T-cell (primary cell): Measurements from ENCODE around the gene TXN2. TPM values are rescaled to one million over a fixed set of nuclear protein-coding genes. Genes with fewer than 3 reads are reported as not detected.

ENCODE experiments used
- ATAC-seq, 4 experiments: fragments of 200-7000 bp in 3 of 4; fragments of 150-1000 bp in 1 of 4; cut with Tn5 transposase; replicated peaks in 1 of 4; 1 replicate in 3 of 4; 2 replicates in 1 of 4; pipeline ENCODE4 v1.10.0; 2021; ENCODE audit warnings: moderate library complexity in 3 of 4, mild to moderate bottlenecking in 2 of 4, moderate number of reproducible peaks in 1 of 4
- CTCF ChIA-PET, 2 donors: fragments of 300-600 bp; sonication (Branson Sonifier 250); formaldehyde crosslinking; loops; one replicate each; lab custom pipeline; 2022; ENCODE audit warnings: antibody characterized with exemption in 2 of 2; lab: Charles Lee
- POLR2A ChIA-PET, 2 donors: fragments of 300-600 bp; sonication (Branson Sonifier 250); formaldehyde crosslinking; loops; one replicate each; lab custom pipeline; 2022; ENCODE audit warnings: antibody characterized with exemption in 2 of 2; lab: Charles Lee
- DNase-seq, 35 experiments: peaks; one replicate each; pipeline versions ENCODE4 v3.0.0 to v3.0.0-alpha.2; 2013 to 2023
- H3K27ac ChIP-seq: one replicate; pipeline ENCODE4 v1.5.1; 2013; ENCODE audit warnings: low read length
- H3K27me3 ChIP-seq, 2 experiments: replicated peaks in 1 of 2; 1 replicate in 1 of 2; 2 replicates in 1 of 2; pipeline versions ENCODE4 v1.6.1 to v1.7.0; 2013; ENCODE audit warnings: low read length in 1 of 2, mixed read lengths in 1 of 2; ENCODE audit not compliant: control insufficient read depth in 2 of 2, insufficient read depth in 2 of 2; ENCODE audit errors: extremely low read depth in 1 of 2
- H3K36me3 ChIP-seq, 2 donors: 1 replicate in 1 of 2; 2 replicates in 1 of 2; pipeline versions ENCODE4 v1.6.1 to v1.7.0; 2013; ENCODE audit warnings: low read length in 1 of 2; ENCODE audit not compliant: control insufficient read depth in 2 of 2, insufficient read depth in 1 of 2; ENCODE audit errors: extremely low read depth in 1 of 2
- H3K4me1 ChIP-seq, 2 experiments: 1 replicate in 1 of 2; 2 replicates in 1 of 2; pipeline versions ENCODE4 v1.6.1 to v1.7.0; 2013; ENCODE audit warnings: low read length in 2 of 2, mixed read lengths in 1 of 2; ENCODE audit not compliant: insufficient read depth in 2 of 2, control insufficient read depth in 1 of 2; ENCODE audit errors: extremely low read depth in 1 of 2
- H3K4me3 ChIP-seq, 2 donors: 1 replicate in 1 of 2; 2 replicates in 1 of 2; pipeline versions ENCODE4 v1.5.1 to v1.7.0; 2013; ENCODE audit warnings: mild to moderate bottlenecking in 2 of 2, low read length in 1 of 2, moderate library complexity in 1 of 2; ENCODE audit not compliant: control insufficient read depth in 1 of 2; ENCODE audit errors: extremely low read depth in 1 of 2
- H3K9me3 ChIP-seq: 2 replicates; pipeline ENCODE4 v1.7.0; 2013
- H3K27ac Mint-ChIP-seq, 2 donors: one replicate each; pipeline ENCODE4 v1.8.0; 2020 to 2021; ENCODE audit warnings: mild to moderate bottlenecking in 2 of 2, mixed read lengths in 2 of 2
- H3K27me3 Mint-ChIP-seq, 2 donors: one replicate each; pipeline ENCODE4 v1.8.0; 2021 to 2022; ENCODE audit warnings: mixed read lengths in 2 of 2
- H3K36me3 Mint-ChIP-seq: one replicate; pipeline ENCODE4 v1.8.0; 2021; ENCODE audit warnings: mixed read lengths
- H3K4me1 Mint-ChIP-seq, 3 donors: one replicate each; pipeline ENCODE4 v1.8.0; 2020 to 2022; ENCODE audit warnings: mixed read lengths in 3 of 3, mild to moderate bottlenecking in 1 of 3
- H3K4me3 Mint-ChIP-seq, 3 donors: one replicate each; pipeline ENCODE4 v1.8.0; 2020 to 2022; ENCODE audit warnings: mild to moderate bottlenecking in 3 of 3, mixed read lengths in 3 of 3, moderate library complexity in 3 of 3
- H3K9me3 Mint-ChIP-seq, 3 donors: one replicate each; pipeline ENCODE4 v1.8.0; 2020 to 2022; ENCODE audit warnings: mixed read lengths in 3 of 3
- WGBS: methylation state at CpG from one replicate; pipeline ENCODE4 v1.1.5; 2013; ENCODE audit warnings: missing lambda C conversion rate; ENCODE audit not compliant: insufficient coverage; 5-methylcytosine and 5-hydroxymethylcytosine counted together
- total RNA-seq, 35 experiments: library from RNA in 6 of 35; stranded (reverse) in 6 of 35; fragments of 120-200 nt in 1 of 35; gene quantifications; one replicate each; pipeline versions ENCODE4 v1.2.1 to v1.2.4 and lab custom pipeline; 2013 to 2026

Gene TXN2
- total RNA-seq (10 to 100 TPM; 36.9 to 47.6 (median 45.4) TPM), total RNA-seq (lab: John Stamatoyannopoulos, UW) (10.3 to 77.6 (median 21.8) reads per million in 29 experiments)
- 22.4 TPM for total RNA-seq (2013)

GRCh38 chr22:36481393-36482168, at the start of gene TXN2:
TSS of gene TXN2 (minus strand) at chr22:36481640. CDS start at chr22:36480837, 803 bp downstream.
- H3K4me3 ChIP-seq: peak within 1 kb of the TSS; percentile 75 to 85
- H3K4me1 ChIP-seq: peaks cover 7 to 26% of the 10 kb centered on the region in 2 experiments
- Mint-ChIP-seq H3K27me3 (no peaks in the 10 kb centered on the region), H3K9me3 (no peaks in the 10 kb centered on the region), H3K4me1 (peaks cover 13 to 25% (median 23%) of the 10 kb centered on the region in 3 donors), H3K4me3 (peak within 1 kb of the TSS; percentile 86 to 97 (median 89)), H3K36me3 (peaks cover 7% of the 10 kb centered on the region), H3K27ac (peak within 1 kb of the TSS; percentile 91 to 92)
- H3K27me3 ChIP-seq: no peaks in the 10 kb centered on the region
- peak; percentile 84 to 88 (median 85) for ATAC-seq
- no peaks in the 10 kb centered on the region for H3K9me3 ChIP-seq
- ChIA-PET CTCF (interaction anchor here (0.5 to 1.0 kb wide), 6 partner anchors 10 to 717 kb away, joined by 3 to 4 read pairs (median 4); no protein-coding TSS in a partner anchor), POLR2A (interaction anchor here (0.6 to 1.0 kb wide), 4 partner anchors 76 to 208 kb away, joined by 3 to 7 read pairs (median 3); no protein-coding TSS in a partner anchor)
- peak; percentile 87 to 98 (median 97) for DNase-seq
- H3K36me3 ChIP-seq: peaks cover 6 to 31% of the 10 kb centered on the region in 2 donors
- under 1% methylated on average over 48 of the region's 62 CpGs for WGBS
- H3K27ac ChIP-seq: peak within 1 kb of the TSS; percentile 96

- Mint-ChIP-seq H3K4me3 (peak within 1 kb of the TSS; percentile 89 to 95 (median 93)), H3K27ac (peak within 1 kb of the TSS; percentile 99), H3K4me1 (peaks cover 20 to 25% (median 23%) of the 10 kb centered on the region in 3 donors), H3K36me3 (peaks cover 29% of the 10 kb centered on the region), H3K27me3 (no peaks in the 10 kb centered on the region), H3K9me3 (no peaks in the 10 kb centered on the region)
- H3K4me1 ChIP-seq: peaks cover 10 to 21% of the 10 kb centered on the region in 2 experiments
- peak; percentile 92 to 96 (median 94) for ATAC-seq
- H3K4me3 ChIP-seq: peak within 1 kb of the TSS; percentile 86 to 90
- H3K27ac ChIP-seq: peak within 1 kb of the TSS; percentile 93
- DNase-seq: peak; percentile 95 to 100 (median 99)
- no peaks in the 10 kb centered on the region for H3K27me3 ChIP-seq
- no peaks in the 10 kb centered on the region for H3K9me3 ChIP-seq
- peaks cover 9 to 32% of the 10 kb centered on the region in 2 donors for H3K36me3 ChIP-seq
- WGBS: under 1% methylated on average over 80 of the region's 82 CpGs
- ChIA-PET CTCF (interaction anchor here in 1 of 2 donors (0.6 to 0.8 kb wide), 3 partner anchors 19 to 671 kb away, joined by 3 read pairs; no protein-coding TSS in a partner anchor), POLR2A (interaction anchor here in 1 of 2 donors (0.5 to 1.2 kb wide), 3 partner anchors 23 to 1199 kb away, joined by 3 to 4 read pairs (median 4); partner anchors contain the start of gene IFT27)
These were observed 47.6 kb upstream of the TXN2 start, which contains the start of gene EIF3D for GRCh38 chr22:36528795-36529751. TSS of gene EIF3D (minus strand) at chr22:36529166. CDS start at chr22:36526121, 3,045 bp downstream.

- WGBS: 17% methylated on average over 4 of the region's 8 CpGs
- H3K27me3 ChIP-seq: no peaks in the 10 kb centered on the region
- ATAC-seq (no peak), DNase-seq (no peak)
- H3K4me3 ChIP-seq: peak overlapping the region; percentile 86 to 90
- ChIA-PET CTCF (interaction anchor here in 1 of 2 donors (0.7 kb wide), 1 partner anchor 403 kb away, joined by 6 read pairs; no protein-coding TSS in a partner anchor), POLR2A (no interaction called here)
- Mint-ChIP-seq H3K36me3 (peaks cover 35% of the 10 kb centered on the region), H3K4me1 (peaks cover 20 to 25% (median 23%) of the 10 kb centered on the region in 3 donors), H3K27ac (peak overlapping the region; percentile 99), H3K9me3 (no peaks in the 10 kb centered on the region), H3K27me3 (no peaks in the 10 kb centered on the region), H3K4me3 (peak overlapping the region; percentile 89 to 95 (median 93))
- peaks cover 9 to 39% of the 10 kb centered on the region in 2 donors for H3K36me3 ChIP-seq
- peak overlapping the region; percentile 93 for H3K27ac ChIP-seq
- no peaks in the 10 kb centered on the region for H3K9me3 ChIP-seq
- peaks cover 10 to 21% of the 10 kb centered on the region in 2 experiments for H3K4me1 ChIP-seq
These were observed 46.9 kb upstream of the TXN2 start for GRCh38 chr22:36528341-36528740.

- no peak for DNase-seq
- Mint-ChIP-seq H3K4me1 (peaks cover 8 to 13% (median 11%) of the 10 kb centered on the region in 3 donors), H3K27me3 (no peaks in the 10 kb centered on the region), H3K27ac (no peak overlapping the region), H3K36me3 (peaks cover 66% of the 10 kb centered on the region), H3K9me3 (no peaks in the 10 kb centered on the region), H3K4me3 (no peak overlapping the region)
- peaks cover 35 to 96% of the 10 kb centered on the region in 2 donors for H3K36me3 ChIP-seq
- CTCF ChIA-PET: interaction anchor here (0.5 to 0.6 kb wide), 2 partner anchors 15 to 1285 kb away, joined by 3 read pairs; partner anchors contain the start of gene GCAT (in 1 of the 2)
- H3K4me3 ChIP-seq: no peak overlapping the region
- POLR2A ChIA-PET: no interaction called here
- H3K27me3 ChIP-seq: no peaks in the 10 kb centered on the region
- no peak for ATAC-seq
- WGBS: 97% methylated on average over 4 of the region's 6 CpGs
- H3K27ac ChIP-seq: no peak overlapping the region
- peaks cover 0 to 4% of the 10 kb centered on the region in 2 experiments for H3K4me1 ChIP-seq
- no peaks in the 10 kb centered on the region for H3K9me3 ChIP-seq
These were observed 41.2 kb upstream of the TXN2 start for GRCh38 chr22:36522662-36523061.

GRCh38 chr22:36520423-36520822, 39.0 kb upstream of the TXN2 start:
- no peaks in the 10 kb centered on the region for H3K4me1 ChIP-seq
- DNase-seq (no peak), ATAC-seq (no peak)
- POLR2A ChIA-PET: interaction anchor here in 1 of 2 donors (0.7 to 1.3 kb wide), 2 partner anchors 9 to 165 kb away, joined by 3 to 5 read pairs; no protein-coding TSS in a partner anchor
- no peaks in the 10 kb centered on the region for H3K27me3 Mint-ChIP-seq
- no peak overlapping the region for H3K4me3 ChIP-seq
- no peaks in the 10 kb centered on the region for H3K27me3 ChIP-seq
- peaks cover 48 to 99% of the 10 kb centered on the region in 2 donors for H3K36me3 ChIP-seq
- H3K27ac ChIP-seq: no peak overlapping the region
- no peaks in the 10 kb centered on the region for H3K9me3 ChIP-seq
- H3K4me3 Mint-ChIP-seq: no peak overlapping the region
- H3K27ac Mint-ChIP-seq: no peak overlapping the region
- CTCF ChIA-PET: no interaction called here
- H3K36me3 Mint-ChIP-seq: peaks cover 68% of the 10 kb centered on the region
- no peaks in the 10 kb centered on the region for H3K4me1 Mint-ChIP-seq
- no peaks in the 10 kb centered on the region for H3K9me3 Mint-ChIP-seq
- WGBS: no CpG with 5 or more reads among the region's 3 CpGs
